ENCODE data around the gene MRPL19.

The MRPL19 gene

DNA sequence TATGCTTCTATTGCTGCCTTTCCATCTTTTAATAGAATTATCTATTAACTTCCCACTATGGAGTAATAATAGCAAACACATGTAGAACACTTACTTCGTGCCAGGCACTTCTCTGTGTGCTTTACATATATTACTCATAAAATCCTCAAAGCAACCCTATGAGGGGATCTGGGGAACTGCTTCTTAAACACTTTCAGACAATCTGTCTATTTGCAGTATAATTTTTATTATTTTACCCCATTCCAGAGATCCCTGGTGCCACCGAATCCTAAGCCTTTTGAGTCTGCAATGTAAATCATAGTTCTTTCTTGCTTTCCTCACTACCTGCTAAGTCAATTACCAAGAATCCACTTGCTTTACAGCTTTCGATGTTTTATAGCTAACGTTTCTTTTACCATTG, 89.7 kb downstream of the MRPL19 start:
- no peak for DNase-seq (ENCODE audit: low read depth, low spot score)

DNA sequence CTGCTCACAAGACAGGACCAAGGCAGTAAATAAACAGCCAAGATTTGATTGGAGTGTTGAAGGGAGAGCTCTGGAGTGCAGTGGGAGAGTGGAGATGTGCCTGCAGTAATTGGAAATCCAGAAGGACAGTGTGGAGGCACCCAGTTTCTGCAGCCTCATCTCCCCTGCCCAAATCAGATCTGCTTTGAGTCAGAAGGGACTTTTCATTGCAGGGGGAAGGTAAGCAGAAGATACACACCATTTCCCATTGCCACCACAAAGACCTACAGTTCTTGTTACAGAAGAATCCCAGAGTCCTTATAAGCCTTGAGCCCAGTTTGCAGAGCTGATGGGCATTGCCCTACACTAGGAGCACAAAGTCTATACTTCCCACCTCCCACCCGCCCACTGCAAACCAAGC, 91.4 kb downstream of the MRPL19 start:
- DNase-seq (ENCODE audit: low read depth, low spot score), result no peak

All from activated CD4-positive, CD25-positive, alpha-beta regulatory T cell treated with anti-CD3 and anti-CD28 coated beads, Interleukin-2, amount 50 U/mL, for 16 hours (primary cell).